ENCODE data around the gene SGPP1.
"Not testable (repeated sequence)": the region's sequence is repeated elsewhere in the genome, so short reads cannot be mapped to it uniquely, and the experiment has no call there.

The SGPP1 gene

DNA sequence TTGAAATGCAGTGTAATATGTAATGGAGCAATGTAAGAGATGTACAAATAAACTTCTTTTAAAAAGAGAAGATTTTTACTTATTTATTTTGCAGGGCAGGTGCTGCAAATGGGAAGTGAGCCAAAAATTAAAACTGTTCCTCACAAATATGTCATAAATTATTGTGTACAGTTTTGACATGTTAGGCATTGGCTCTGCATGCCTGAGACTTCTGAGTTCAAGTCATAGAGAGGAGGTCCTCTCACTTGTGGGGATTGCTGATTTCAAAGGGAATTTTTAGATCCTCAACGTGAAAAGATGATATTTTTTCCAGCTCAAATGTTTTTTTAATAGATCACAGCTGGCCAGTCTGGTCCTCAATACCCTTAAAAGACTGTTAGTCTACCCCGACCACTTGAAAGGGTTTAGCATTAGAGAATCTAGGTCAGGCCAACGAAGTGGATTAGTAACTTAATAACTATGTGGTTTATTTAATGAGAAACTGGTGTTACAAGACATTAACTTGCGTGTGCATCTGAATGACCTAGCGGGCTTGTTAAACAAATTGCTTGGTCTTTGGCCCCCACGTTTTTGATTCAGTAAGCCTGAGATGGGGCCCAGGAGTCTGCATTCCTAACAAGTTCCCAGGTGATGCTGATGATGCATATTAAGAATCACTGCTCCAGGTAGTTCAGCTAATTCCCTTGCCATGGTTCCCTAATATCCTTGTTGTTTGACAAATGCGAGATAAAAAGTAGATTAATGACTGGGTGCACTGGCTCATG, 55.3 kb downstream of the SGPP1 start:
- DNase-seq, result no peak

DNA sequence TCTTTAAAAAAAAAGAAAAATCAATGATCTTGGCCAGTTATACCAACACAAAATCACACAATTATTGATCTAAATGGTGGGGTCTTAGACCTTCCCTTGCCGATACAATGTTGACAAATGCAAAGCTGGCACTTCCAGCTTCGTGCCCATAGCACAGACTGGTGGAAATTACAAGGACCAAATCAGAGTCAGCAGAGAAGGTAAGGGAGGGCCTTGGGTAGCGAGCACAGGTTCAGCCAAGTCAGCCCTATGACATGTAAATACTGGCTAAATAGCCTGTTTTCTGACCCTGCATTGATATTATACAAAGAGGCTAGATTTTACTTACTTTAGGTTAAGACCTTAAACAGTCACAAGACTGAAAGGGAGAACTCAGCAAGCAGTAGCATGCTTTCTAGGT, 55.9 kb downstream of the SGPP1 start:
- DNase-seq, result no peak

DNA sequence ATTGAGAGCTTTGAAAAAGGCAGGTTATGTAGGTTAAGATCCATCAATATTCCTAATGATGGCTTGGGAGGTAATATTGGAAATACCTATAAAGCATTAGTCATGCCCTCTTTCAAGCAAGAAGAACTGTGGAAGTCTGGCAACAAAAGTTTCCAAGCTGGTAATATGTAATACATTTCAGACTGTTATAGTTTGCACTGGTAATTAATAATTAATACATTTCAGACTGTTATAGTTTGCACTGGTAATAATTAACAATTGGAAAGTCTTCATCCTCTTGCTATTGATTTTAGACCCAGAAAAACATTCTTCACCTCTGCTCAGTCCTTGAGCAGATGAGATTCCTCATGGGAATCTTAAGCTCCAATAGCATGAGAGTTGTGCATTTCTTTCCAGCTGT, 57.2 kb downstream of the SGPP1 start:
- DNase-seq, result no peak

DNA sequence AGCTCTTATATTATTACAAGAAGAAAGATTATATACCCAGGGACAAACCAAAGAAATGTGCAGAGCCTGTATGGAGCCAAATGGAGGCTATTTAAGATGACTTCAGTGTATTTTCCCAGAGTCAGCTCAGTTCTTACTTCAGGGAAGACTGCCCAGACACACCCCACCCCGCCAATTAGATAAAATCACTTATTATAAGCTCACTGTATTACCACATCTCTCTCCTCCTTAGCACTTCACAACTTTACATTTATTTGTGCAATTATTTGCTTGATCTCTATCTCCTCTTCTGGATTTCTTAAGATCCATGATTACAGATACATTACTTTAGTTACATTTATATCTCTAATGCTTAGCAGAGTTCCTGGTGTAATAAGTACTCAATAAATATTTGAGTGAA, 61.5 kb downstream of the SGPP1 start:
- DNase-seq, result no peak

DNA sequence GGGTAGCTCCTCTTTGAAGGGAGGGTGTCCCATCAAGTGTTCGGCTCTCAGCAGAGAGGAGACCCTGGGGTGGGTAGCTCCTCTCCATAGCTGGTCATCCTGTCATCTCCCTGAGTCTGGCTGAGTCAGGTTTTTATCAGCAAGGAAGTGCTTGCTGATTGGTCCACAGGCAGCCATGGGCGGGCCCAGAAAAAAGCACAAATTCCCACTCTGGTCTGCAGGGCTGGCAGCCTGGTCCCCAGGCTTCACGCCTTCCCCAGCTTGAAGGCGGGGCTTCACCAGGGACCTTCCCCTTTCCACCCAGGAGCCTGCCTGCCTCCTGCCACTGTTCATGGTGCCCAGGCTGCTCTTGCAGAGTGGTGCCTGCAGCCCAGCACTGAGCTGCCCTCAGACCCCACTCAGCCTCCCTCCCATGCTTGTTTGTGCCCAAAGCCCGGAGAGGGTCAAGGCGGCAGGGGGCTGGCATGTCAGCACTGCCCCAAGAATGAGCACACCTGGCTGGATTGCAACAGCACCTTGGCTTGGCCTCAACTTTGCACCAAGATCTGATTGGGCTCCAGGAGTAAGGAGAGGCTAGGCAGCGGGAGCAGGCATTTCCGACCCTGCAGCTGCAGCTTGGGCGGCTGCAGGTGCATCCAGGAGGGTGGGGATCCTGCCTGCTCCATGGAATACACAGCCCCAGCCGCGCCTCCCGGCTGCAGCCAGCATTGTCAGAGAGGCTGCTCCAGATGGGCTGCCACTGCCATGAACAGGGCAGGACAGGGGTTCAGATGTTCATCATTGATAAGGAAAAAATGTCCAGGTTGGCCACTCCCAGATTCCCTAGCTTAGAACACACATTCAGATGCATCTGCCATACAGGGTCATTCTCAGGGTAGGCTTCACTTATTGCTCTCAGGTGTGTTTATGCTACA, 64.2 kb downstream of the SGPP1 start:
- DNase-seq, result no peak

DNA sequence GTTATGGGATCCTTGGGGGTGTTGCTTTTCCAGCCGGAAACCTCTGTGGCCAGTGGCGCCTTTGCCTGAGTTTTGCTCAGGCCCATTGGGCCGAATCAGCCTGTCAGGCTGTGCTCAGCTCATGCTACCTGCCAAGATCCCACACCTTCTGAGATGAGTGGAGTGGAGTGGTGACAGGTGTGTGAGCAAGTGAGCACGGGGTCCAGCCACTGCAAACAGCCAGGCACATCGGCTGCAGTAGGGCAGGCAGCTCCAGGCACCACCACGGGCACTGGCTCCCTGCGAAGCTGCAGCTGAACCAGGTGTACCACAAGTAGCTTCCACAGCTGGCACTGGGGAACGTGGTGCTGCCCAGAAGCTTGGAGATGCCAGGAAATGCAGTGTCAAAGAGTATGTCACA, 65.1 kb downstream of the SGPP1 start:
- no peak for DNase-seq

DNA sequence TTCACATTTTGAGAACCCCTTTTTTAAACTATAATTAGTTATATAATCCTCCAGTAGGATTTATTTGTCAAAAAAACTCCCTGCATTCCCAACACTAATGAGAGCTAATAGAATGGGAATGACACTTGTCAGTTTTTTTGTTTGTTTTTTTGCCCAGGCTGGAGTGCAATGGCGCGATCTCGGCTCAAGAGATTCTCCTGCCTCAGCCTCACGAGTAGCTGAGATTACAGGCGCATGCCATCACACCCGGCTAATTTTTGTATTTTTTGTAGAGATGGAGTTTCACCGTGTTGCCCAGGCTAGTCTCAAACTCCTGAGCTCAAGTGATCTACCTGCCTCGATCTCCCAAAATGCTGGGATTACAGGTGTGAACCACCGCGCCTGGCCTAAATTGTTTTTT, 66.0 kb downstream of the SGPP1 start:
- DNase-seq, result not testable (repeated sequence)

DNA sequence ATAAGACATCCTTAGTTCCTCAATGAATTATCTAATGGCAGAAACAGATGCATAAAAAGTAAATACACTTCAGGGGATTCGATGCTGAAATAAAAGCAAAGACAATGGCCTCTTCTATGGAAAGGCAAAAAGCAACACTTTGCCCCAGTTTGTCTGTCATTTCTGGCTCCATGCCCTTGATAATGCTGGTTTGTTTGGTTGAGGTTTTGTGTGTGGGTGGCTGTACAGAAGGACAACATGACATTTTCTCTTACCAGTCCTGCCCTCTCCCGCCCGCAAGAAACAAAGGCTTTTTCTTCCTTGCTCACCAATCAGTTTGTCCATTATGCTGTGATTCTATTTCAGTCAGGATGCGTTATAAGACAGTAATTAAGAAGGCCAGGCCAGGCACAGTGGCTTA, 68.1 kb downstream of the SGPP1 start:
- DNase-seq, result no peak

DNA sequence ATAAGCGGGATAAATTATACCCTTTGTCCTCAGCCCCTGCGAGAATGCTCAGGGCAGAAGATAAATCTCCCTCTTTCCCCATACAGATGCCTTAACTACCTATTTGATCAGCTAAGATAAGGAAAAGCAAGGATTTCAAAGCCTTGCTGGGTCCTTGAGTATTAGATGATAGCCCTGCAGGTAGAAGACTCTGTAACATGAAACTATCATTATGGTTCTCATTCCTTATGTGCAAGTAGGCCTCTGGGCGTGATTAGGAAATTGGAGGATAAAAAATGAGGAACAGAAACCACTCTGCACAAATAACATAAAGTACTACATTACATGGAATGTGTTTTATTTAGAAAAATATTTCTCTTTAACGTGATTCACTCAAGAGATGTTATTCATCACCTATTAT, 71.7 kb downstream of the SGPP1 start:
- DNase-seq, result no peak

DNA sequence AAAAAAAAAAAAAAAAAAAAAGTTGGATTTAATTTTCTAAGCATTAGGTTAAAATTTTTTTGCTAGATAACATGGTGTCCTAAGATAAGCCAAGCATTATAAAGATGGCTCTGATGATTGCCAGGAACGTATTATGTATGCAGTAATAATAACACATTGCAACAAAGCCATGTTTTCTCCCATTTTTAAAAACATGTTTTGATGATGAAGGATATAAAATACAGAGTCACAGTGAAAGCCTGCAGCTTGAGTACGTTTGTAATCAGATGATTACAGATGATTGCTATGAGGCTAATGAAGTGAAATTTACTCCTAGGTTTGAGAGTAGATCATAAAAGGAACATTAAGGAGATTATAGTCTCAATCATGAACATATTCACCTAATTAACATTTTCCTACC, 72.9 kb downstream of the SGPP1 start:
- DNase-seq, result no peak

DNA sequence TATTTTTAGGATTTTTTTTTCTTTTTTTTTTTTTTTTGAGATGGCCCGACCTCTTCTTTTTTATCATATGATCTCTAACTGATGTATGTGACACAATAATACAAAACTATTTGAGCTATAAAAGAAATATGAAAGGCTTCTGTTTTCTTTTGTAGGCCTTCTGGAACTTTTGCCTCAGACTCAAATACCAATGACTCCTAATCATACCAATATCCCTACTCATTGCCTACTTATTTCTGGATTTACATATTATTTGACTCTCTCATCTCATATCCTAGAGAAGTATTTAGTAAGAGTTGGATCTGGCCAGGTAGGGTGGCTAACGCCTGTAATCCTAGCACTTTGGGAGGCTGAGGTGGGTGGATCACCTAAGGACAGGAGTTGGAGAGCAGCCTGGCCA, 73.5 kb downstream of the SGPP1 start:
- no peak for DNase-seq

DNA sequence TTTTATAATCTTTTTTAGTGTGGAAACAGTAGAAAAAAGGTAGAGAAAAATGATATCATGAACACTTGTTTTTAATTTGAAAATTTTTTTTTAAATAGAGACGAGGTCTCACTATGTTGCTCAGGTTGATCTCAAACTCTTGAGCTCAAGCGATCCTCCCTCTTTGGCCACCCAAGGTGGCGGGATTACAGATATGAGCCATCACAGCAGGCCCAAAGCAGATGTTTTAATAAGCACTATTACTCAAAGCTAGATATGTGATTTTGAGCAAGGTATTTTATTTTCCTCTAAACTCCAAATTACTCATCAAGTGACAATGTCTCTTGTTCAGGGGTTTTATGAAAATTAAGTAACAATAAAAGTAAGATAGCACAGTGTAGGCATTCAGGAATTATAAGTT, 75.5 kb downstream of the SGPP1 start:
- no peak for DNase-seq

DNA sequence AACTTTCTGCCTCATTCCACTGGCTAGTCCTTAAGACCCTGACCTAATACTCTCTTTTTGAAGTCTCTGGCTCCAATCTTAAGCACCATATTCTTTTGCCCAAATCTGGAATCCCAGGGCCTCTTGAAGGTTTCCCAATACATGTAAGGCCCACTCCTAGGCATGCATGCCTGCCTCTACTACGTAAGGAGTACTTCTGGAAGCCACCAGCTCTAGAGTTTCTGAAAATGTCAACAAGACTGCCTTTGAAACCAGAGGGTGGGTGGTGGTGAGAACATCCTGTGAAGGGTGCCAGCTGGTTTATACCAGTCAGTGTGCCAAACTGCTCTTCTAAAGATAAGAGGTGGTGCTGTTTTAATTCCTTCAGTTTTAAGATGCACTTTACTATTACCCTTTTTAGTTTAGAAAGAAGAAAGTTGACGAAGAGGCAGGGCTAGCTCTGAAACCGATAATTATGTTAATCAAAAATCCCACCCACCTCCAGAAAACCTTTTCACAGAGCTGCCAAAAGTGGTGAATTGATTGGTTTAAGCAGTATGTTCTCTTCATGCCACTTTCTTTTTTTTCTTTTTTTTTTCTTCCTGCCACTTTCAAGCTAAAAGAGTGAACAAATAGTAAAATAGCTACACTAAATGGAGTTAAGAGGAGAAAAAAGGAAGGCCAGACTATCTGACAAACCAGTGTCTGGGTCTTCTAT, 77.5 kb downstream of the SGPP1 start:
- peak; percentile 16 to 88 (median 74) for DNase-seq

DNA sequence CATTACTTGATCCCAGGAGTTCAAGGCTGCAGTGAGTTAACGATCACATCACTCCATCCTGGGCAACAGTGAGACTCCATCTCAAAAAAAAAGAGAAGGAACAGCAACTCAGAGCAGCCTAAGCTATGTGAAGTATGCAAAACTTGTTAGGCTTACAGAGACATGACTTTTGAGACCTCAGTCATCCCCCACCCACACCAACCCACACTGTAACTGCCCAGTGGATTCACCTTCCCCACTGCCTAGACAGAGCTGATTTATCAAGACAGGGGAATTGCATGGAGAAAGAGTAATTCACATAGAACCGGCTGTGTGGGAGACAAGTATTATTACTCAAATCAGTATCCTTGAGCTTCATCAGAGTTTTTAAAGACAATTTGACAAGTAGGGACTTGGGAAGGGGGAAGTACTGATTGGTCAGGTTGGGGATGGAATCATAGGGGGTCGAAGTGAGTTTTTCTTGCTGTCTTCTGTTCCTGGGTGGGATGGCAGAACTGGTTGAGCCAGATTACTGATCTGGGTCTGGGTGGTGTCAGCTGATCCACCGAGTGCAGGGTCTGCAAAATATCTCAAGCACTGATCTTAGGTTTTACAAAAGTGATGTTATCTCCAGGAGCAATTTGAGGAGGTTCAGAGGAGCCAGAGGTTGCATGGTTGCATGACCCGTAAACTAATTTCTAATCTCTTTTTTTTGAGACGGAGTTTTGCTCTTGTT, 80.0 kb downstream of the SGPP1 start:
- DNase-seq, result no peak

DNA sequence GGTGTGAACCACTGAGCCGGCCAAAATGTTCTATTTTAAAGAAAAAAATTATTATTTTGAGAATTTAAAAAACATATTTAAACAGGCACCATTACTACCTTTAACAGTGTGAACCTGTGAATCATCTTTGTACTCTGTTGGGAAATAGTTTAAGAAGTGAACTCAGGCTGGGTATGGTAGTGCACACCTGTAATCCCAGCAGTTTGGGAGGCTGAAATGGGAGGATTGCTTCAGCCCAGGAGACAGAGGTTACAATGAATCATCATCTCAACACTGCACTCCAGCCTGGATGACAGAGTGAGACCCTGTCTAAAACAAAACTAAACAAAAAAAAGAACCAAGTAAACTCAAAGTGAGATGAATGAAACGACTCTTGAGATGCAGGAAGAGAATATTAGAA, 83.1 kb downstream of the SGPP1 start:
- no peak for DNase-seq

DNA sequence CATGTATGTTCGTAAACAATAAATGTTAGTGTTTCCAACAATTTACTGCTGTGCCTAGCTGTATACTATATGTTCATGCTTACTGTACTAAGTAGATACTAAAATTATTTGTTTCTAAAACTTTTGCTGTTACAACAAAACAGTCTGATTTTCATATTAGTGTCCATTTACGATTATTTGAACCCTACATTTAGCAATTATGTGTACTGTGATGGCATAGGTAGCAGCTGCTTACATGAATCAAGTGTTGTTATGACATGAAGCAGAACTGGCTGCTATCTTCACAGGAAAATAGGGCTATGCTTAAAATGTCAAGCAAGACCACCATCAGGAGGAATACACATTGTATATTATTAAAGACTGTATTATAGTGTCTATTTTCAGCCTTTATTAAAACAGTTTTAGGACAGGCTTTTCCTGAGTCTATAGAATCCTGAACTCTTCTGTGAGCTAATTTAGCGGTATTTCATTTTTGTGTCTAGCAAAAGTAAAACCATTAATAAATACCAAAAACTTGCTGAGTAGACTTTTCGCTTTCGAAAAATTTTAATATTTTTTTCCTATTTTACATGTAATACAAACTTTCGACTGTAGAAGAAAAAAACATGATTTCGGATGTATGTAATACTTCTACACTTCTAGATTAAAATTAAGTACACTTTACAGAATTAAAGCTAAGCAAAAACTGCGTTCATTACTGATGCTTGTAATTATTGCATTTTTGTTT, 85.0 kb downstream of the SGPP1 start:
- DNase-seq, result no peak

DNA sequence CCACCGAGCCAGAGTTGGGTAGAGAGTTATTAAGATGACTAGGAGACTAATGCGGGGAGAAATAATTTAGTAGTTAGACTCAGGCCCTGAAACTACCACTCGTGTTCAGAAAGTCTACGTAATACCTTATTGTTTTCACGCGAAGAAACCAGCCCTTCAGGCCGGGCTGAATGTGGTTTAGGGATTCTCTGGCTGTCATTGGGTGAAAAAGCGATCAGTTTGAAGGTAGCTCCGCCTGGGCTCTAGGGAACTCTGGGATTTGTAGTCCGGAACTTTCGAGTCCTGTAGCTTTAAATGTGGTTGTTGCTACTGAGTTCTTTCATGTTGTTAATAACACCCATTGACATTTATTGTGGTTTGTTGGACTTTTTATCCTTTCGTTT, 85.6 kb downstream of the SGPP1 start:
- peak; percentile 70 to 99 (median 88) for DNase-seq

DNA sequence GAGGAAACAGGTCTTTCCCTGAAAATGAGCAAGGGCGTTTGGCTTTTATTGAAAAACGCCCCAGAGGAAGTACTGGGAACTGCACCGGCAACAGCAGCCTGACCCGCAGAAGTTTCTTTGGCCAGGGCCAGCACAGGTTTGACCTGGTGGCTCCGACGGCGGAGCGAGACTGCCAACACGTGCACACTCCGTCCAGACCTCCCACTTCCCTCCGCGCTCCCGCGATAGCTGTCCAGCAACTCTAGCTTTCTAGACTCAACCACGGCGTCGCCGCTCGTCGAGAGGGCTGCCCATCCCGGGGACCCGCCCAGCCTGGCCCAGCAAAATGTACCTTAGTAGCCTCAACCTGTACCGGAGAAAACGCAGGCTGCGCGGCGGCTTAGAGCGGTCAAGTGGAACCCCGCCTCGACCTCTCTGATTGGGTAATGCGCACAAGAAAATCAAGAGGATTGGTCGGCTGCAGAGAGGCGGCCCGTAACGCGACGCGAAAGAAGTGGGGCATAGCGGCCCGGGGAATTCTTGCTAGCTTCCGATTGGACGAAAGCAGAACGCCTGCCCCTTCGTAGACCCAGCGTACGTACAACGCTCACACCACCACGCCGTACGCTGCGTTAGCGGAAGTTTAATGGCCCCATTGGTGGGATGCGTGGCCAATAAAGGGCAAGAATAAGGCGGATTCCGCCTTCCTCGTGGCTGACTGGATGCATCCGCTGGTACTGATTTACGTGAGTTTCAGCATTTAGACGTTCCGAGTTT, 86.2 kb downstream of the SGPP1 start, which contains the start of gene WDR89:
WDR89 (minus strand) TSS at position 399 of the 756 bp plus-strand sequence. CDS start 41,929 bp downstream, outside the sequence.
- peak; percentile 87 to 99 (median 97) for DNase-seq

DNA sequence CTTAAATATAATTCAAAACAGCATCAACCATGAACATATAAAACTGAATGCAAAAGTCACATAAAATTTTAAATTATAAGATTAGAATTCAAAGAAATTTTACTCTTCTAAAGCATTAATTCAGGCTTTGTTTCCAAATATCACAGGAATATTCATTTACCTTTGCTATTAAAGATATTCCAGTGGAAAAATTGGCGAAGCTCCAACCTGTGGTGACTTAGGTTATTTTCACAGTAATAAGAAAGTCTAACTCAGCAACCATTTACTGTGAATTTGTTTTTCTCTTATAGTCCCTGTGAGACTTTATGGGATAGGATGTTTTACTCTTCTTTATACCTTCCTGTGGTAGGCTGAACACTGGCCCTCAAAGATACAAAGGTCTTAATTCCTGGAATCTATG, 89.4 kb downstream of the SGPP1 start:
- DNase-seq, result no peak

DNA sequence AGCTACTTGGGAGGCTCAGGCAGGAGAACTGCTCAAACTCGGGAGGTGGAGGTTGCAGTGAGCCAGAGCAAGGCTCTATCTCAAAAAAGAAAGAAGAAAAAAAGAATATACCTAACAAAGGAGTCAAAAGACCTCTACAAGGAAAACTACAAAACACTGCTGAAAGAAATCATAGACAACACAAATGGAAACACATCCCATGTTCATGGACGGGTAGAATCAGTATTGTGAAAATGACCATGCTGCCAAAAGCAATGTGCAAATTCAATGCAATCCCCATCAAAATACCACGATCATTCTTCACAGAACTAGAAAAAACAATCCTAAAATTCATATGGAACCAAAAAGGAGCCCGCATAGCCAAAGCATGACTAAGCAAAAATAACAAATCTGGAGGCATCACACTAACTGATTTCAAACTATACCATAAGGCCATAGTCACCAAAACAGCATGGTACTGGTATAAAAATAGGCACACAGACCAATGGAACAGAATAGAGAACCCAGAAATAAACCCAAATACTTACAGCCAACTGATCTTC, 91.7 kb downstream of the SGPP1 start:
- not testable (repeated sequence) for DNase-seq

Measured in stimulated activated naive CD4-positive, alpha-beta T cell (primary cell).